GM21447 (cell line): ENCODE data around the gene CCSER1.
A peak's percentile ranks its signal among the peaks of the same experiment; 100 is the strongest.

Experiments
- ATAC-seq: cut with Tn5 transposase; IDR thresholded peaks from one replicate; pipeline ENCODE4 v1.9.1; 2021; ENCODE audit not compliant: unreplicated experiment

The CCSER1 gene

DNA sequence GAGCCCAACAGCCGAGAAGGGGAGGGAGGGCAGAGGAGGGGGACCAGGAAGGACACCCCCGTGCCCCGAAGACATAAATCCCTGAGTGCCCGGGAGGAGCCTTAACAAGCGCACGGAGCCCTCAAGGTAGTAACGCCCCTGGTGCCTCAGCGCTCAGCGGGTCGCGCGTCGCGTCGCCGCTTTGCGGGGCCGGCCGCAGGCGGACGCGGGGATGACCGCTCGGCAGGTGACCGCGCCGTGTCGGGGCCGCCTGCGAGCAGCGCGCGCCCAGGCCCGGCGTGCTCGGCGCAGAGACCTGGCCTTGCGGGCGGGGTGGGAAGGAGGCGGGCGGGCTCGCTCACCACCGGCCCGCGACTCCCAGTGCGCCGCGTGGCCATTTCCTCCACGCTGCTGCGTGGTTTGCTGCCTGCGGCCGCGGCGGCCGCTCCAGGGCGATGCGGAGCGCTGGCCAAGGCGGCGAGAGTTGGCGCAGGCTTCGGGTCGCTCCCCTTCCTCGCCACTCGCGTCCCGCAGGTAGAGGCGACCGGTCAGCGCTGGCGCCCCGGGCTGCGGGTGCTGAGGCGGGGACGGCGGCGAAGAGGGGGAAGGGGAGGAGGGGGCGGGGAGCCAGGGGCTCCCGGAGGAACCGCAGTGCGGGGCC lies 632 bp downstream of the CCSER1 start:
- peak; percentile 21 for ATAC-seq

GRCh38 chr4:90128961-90129495 lies 1.8 kb downstream of the CCSER1 start:
- ATAC-seq = peak; percentile 17

GRCh38 chr4:90130076-90130475 lies 2.9 kb downstream of the CCSER1 start:
- no peak for ATAC-seq

DNA sequence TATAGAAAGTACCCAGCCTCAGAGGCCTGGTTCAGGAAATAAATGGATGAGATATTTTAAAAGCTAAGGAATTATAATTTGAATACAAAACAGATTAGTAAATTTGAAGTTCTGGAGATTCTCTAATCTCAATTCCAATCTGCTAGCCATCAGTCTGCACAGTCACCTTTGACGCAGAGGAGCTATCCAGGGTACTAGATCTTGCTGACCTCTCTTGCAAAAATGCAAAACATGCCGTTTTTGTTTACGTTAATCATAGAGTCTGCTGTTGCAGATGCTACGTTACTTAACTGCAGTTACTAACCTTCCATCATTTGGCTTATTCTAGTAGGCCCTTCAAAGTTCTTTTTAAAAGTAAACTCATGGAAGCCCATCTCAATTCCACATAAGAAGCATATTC lies 10.4 kb downstream of the CCSER1 start:
- no peak for ATAC-seq

DNA sequence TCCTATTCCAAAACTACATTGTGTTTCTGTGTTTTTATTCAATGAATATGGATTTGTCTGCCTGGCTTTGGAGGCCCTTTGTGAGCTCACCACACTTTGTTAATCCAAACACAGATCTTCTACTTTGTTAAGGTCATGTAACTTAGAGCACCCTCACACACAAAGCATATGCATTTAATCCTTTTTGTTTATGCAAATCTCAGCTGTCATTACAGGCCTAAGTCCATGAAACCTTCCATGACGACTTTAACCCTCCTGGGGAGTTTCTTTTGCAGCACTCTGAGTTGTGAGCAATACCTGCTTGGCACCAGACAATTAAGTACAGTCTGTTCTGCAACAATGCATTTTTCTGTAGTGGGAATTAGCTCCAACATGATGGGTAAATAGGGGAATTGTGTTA lies 14.9 kb downstream of the CCSER1 start:
- no peak for ATAC-seq

GRCh38 chr4:90145319-90145718 lies 18.1 kb downstream of the CCSER1 start:
- no peak for ATAC-seq

DNA sequence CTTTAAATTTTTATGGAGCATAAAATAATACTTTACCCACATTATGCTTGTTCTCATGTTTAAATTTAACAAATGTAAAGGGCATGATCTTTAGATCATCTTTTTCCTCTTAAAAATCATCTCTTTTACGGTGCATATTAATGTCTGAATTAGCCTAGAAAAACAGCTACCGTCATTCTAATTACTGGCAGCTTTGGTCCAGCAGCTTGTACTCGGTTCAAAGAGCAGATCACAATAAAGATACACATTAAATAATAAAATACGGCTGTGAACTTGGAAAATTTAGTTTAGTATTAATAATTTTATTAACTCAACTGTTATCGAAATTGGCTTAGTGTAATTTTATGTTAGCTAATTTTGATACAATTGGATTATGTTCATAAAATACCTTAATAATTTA lies 19.1 kb downstream of the CCSER1 start:
- no peak for ATAC-seq

- no peak for ATAC-seq
Measured at GRCh38 chr4:90148574-90149148, 21.5 kb downstream of the CCSER1 start.

GRCh38 chr4:90152024-90152423 lies 24.8 kb downstream of the CCSER1 start:
- ATAC-seq = no peak

- ATAC-seq = no peak
Measured at GRCh38 chr4:90159193-90159592, 32.0 kb downstream of the CCSER1 start.

DNA sequence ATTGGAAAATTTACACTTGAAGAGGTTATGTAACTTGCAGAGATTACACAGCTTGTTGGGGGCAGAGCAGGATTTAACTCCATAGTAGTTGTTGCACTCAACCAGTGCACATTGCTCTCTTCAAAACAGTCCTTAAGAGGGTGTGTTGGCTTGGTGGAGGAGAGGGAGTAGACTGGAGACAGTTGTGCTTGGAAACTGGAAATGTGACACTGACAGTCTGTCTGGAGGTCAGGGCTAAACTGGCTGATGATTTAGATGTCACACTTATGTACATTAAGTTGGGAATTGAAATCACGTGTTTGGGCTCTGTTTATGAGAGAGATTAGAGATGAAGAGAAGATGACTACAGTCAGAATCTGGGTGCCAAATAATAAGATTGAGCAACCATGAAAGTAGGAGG lies 32.9 kb downstream of the CCSER1 start:
- no peak for ATAC-seq

DNA sequence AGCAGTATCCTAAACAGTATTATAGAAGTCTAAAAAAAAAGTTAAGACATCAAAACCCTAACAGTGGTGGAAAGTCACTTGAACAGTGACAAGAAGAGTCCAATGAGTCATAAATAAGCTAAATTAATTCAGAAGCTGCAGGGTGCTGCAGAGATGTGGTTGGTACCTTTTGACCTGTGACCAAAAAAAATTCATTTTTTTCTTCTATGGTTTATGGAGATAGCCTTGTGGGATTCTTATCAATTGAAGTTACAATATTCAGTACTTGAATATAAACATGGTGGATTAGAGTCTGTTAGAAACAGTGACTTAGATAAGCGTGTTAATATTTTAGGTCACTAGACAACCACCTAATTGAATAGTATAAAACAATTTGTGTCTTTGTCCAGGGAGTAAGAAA lies 35.4 kb downstream of the CCSER1 start:
- ATAC-seq = no peak

- no peak for ATAC-seq
Measured at GRCh38 chr4:90163872-90164271, 36.7 kb downstream of the CCSER1 start.

DNA sequence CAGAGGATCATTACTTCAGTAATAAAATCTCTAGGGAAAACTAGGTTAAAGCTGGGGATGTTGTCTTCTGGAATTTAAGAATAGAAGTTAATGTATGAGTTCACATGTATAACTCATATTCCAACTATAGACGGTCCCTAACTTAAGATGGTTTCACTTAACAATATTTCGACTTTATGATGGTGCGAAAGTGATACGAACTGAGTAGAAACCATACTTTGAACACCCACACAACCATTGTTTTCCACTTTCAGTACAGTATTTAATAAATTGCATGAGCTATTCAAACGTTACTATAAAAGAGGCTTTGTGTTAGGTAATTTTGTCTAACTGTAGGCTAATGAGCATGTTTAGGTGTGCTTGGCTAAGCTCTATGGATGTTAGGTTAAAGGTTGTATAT lies 38.7 kb downstream of the CCSER1 start:
- ATAC-seq = no peak

DNA sequence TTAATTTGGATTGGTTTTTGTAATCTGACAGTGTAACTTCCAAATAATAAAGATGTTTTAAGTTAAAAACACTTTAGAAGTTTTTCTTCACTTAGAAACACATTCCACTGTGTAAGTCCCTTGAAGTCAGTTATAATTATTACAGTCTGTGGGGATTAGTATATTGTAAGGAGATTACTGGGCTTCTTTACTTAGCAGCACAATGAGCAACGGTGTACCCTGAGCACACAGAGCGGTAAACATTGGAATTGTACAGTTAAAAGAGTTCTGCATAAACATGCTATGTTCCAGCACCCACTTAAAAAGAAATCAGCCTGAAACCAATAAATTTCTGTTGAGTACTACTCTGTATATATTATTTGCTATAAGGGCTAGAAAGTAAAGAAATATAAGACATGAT lies 44.3 kb downstream of the CCSER1 start:
- no peak for ATAC-seq

GRCh38 chr4:90174621-90175023 lies 47.4 kb downstream of the CCSER1 start:
- no peak for ATAC-seq

- no peak for ATAC-seq
Measured at GRCh38 chr4:90181644-90182043, 54.5 kb downstream of the CCSER1 start.

GRCh38 chr4:90183254-90183653 lies 56.1 kb downstream of the CCSER1 start:
- no peak for ATAC-seq

- ATAC-seq = no peak
Measured at GRCh38 chr4:90184560-90184959, 57.4 kb downstream of the CCSER1 start.

DNA sequence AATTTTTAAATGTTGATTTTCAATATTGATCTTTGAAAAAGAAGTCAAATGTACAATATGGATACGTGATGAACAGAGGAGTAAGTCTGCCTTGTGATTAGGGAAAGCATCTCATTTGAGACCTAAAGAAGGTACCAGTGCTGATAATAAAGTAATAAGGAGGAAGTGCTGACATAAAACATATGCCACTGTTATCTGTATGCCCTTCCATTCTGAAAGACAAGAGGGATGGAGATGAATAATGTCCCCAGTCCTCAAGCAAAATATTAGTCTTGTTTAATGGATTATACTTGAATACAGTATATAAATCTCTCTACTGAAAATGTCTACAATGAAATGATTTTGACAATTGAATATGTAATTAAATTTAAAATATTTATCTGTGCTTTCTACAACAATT lies 58.2 kb downstream of the CCSER1 start:
- ATAC-seq = no peak

GRCh38 chr4:90186229-90186628 lies 59.0 kb downstream of the CCSER1 start:
- ATAC-seq = no peak

DNA sequence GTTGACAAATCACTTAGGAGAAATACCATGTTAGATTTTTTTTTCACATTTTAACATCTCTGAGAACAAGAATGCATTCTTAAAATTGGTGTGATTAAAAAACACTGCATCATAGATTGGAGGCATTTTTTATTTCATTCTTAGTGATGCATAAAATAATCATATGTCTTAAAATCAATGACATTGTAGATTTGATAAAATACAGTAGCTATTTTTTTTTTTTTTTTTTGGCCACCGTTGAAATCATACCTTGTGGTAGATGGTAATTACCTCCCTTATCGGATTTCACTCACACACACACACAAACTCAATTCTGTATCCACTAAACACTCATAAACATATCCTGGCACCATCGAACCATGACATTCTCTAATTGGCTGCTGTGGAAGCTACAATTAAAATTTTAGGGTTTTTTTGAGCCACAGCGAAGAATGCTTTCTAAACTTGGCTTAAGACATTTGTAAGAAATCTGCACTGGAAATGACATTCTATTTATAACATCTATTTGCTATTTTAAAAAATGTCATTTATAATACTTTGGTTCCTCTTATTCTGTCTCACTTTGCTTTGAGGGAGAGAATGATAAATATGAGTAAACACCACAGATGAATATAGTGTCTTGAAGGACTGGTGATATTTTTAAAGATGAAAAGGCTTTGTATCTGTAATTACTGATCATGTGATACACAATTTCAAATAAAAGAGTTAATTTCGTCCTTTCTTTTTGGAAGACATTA lies 60.1 kb downstream of the CCSER1 start:
- no peak for ATAC-seq
